GM12872 (cell line): ENCODE results near the gene SPINT2.

ENCODE experiments used
- CTCF ChIP-seq: IDR thresholded peaks from 3 replicates; pipeline ENCODE4 v1.5.1; 2011; ENCODE audit warnings: low read depth, mild to moderate bottlenecking, low read length, moderate library complexity; ENCODE audit not compliant: insufficient read depth

The SPINT2 gene

GRCh38 chr19:38308006-38308766 lies 43.8 kb downstream of the SPINT2 start:
- no peak for TF ChIP-seq CTCF

- no peak for TF ChIP-seq CTCF
Measured at GRCh38 chr19:38308926-38309614, 44.7 kb downstream of the SPINT2 start.

- no peak for TF ChIP-seq CTCF
Measured at GRCh38 chr19:38309615-38310278, 45.4 kb downstream of the SPINT2 start.

GRCh38 chr19:38310279-38310670 lies 45.9 kb downstream of the SPINT2 start:
- no peak for TF ChIP-seq CTCF

- no peak for TF ChIP-seq CTCF
Measured at GRCh38 chr19:38310986-38311385, 46.6 kb downstream of the SPINT2 start.

- TF ChIP-seq CTCF: no peak
Measured at GRCh38 chr19:38315657-38316476, 51.5 kb downstream of the SPINT2 start, which contains the start of gene YIF1B. TSS of gene YIF1B (minus strand) at chr19:38315947. CDS start at chr19:38315917, 30 bp downstream.
